Activated CD8-positive, alpha-beta memory T cell treated with anti-CD3 and anti-CD28 coated beads for 1 hour (primary cell): ENCODE data around the gene NT5DC2.
A peak's percentile ranks its signal among the peaks of the same experiment; 100 is the strongest.
"Not testable (repeated sequence)": the region's sequence is repeated elsewhere in the genome, so short reads cannot be mapped to it uniquely, and the experiment has no call there.

Experiments used
- DNase-seq, 2 donors: peaks; one replicate each; pipeline ENCODE4 v3.0.0-alpha.2; 2020; ENCODE audit warnings: low read depth in 1 of 2; ENCODE audit errors: extremely low read depth in 1 of 2

NT5DC2 gene

GRCh38 chr3:52537726-52538421, 4.2 kb upstream of the NT5DC2 start:
- no peak for DNase-seq

DNA sequence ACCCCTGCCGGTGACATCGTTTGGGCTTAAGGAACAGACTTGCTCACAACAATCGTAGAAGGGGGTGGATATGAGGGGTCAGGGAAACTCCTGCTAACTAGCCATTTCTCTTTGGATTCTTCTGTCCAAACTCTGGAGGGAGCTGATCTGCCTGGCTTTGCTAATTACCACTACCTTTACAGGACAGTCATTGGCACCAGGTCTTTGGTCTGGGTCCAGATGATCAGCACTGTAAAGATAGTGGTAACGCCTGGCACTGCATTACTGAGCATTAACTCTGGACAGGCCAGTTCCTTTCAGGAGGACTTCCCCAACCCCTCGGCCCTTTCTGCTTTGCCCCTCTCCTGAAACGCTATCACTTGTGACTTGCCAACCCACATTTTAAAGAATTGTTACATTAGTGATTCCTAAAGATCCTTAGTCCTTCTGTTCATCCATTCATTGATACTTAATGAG, 3.5 kb upstream of the NT5DC2 start:
- DNase-seq, result no peak

GRCh38 chr3:52536369-52537164, 2.9 kb upstream of the NT5DC2 start, which contains the start of gene UQCC5:
UQCC5 (plus strand) TSS chr3:52536605; CDS start chr3:52536756, 151 bp downstream.
- DNase-seq, result peak; percentile 89 to 91

DNA sequence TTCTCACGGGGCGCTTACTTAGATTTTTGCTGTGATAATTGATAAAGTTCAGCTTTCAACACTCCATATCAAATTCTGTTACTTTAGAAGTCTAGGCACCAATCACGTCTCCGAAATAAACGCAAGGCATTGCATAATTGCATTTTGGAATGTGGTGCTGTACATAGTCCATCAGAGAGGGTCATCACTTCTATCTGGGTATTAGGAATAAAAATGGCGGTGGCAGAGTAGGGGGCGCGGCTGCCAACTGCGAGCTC, 2.4 kb upstream of the NT5DC2 start:
- no peak for DNase-seq

GRCh38 chr3:52535411-52536111, 1.9 kb upstream of the NT5DC2 start:
- no peak for DNase-seq

- no peak for DNase-seq
Measured at GRCh38 chr3:52534281-52535183, 875 bp upstream of the NT5DC2 start.

DNA sequence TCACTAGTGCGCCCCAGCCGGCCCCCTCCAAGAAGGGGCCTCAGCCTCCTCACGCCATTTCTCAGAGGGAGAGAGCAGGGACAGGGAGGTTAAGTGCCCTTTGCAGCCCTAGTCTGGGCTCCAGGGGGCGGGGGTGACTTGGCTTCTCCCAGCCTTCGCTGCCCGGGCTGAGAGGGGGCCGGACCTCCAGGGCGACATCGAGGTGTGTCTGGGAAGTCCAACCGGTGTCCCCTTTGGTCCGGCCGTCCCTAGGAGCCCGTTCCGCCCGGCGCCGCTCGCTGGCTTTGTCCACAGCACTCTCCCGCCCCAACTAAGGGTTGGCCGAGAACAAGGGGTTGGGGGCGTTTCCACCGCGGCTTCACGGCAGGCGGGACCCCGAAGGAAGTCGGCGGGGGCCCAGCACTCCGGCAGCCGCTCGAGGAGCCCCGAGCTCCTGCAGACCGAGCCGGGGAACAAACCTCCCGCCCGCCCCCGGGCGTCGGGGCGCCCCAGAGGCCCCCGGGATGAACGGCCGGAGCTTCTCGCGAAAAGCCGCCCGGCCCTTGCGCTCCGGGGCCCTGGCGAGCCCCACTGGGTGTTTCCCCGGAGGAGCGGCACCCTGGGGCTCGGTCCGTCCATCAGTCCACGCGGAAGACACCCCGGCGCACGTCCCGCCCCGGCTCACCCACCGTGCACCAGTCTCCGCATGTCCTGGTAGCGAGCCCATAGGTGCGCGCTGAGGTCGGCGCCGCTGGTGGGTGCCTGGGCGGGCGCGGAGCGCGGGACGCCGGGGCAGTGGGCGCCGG, 627 bp downstream of the NT5DC2 start:
- DNase-seq, result no peak

DNA sequence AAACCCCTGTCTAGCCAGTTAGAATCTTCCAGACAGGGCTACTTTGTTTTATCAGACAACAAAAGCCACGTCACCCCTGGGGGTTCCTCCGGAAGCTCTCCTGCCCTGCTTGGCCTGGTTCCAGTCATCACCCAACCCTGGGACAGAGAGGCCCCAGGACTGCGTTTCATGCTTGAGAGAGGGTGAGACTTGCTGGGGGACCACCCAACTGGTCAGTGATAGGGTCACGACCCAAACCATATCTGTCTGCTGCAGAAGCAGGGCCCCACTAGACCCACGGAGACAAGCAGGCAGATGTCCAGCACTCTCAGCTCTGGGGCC, 1.2 kb downstream of the NT5DC2 start:
- DNase-seq, result no peak

GRCh38 chr3:52531860-52532516, 1.7 kb downstream of the NT5DC2 start:
- no peak for DNase-seq

GRCh38 chr3:52530918-52531826, 2.5 kb downstream of the NT5DC2 start:
- no peak for DNase-seq

DNA sequence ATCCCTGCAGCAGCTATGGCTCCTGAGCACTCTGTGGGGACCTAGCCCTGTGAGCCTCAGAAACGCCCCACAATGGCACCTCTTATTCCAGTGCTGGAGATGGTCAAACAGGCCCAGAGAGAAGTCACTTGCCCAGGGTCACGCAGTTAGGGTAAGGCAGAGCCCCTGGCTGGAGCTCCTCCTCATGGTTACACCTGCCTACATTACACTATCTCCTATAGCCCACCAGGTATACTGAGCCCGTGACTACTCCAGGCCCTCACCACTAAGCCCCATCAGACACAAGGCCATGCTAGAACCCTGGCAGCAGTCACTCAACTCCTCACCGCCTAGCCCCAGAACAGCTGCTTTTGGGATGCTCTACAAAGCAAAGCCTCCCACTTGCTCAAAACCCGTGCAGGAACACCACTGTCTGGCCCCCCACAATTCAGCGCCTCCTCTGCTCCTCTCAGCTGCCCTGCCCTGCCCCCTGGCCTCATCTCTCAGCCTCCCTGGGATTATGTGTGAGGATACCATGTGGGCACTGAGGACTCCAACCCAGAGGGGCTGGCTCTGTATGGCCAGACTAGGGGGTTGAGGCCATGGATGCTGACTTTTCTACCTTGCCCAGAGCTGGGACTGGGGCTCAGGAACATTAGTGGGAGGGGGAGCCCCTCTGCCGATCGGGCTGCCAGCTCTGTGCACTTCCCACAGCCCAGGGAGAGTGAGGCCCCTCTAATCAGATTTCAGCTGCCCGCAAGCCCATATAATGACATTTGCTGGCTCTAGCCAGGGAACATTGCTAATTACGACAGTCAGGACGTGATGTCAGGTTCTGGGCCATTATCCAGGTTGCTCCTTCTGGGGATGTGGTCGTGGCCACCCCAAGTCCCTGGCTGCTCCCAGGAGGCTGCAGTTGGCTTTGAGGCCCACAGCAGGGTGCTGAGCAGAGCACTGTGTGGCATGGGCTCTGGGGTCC, 4.0 kb downstream of the NT5DC2 start:
- DNase-seq, result no peak

DNA sequence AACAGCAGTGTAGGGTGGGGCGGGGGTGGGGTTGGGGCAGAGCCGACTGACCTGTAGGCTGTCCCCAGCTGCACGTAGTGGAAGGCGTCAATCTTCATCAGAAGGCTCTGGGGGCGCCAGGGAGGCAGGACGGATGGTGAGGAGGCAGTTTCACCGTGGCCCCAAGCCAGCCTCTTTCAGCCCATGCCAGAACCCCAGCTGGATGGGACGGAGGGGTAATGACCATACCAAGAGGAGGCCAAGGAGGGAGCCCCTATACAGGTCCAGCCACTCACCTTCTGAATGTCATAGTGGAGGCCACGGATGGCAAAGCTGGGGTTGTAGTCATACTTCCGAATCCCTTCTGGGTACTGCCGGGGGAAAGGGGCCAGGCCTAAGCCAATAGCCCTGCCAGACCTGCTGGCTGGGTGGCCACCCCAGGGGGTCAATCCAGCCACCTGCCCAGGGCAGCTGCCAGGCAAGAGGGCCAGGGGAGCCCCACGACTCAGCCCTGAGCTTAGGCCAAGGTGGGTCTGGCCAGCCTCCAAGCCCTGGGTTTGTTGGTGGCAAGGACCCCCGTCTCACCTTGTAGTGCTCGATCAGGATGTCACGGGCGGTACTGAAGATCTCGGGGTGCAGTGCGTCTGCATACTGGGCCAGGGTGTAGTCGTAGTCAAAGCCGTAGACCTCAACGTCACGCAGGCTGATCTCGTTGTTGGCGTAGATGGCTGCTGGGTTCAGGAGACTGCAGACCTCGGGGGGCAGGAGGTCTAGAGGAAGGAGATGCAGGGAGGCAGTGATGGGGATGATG, 4.9 kb downstream of the NT5DC2 start:
- DNase-seq, result no peak

DNA sequence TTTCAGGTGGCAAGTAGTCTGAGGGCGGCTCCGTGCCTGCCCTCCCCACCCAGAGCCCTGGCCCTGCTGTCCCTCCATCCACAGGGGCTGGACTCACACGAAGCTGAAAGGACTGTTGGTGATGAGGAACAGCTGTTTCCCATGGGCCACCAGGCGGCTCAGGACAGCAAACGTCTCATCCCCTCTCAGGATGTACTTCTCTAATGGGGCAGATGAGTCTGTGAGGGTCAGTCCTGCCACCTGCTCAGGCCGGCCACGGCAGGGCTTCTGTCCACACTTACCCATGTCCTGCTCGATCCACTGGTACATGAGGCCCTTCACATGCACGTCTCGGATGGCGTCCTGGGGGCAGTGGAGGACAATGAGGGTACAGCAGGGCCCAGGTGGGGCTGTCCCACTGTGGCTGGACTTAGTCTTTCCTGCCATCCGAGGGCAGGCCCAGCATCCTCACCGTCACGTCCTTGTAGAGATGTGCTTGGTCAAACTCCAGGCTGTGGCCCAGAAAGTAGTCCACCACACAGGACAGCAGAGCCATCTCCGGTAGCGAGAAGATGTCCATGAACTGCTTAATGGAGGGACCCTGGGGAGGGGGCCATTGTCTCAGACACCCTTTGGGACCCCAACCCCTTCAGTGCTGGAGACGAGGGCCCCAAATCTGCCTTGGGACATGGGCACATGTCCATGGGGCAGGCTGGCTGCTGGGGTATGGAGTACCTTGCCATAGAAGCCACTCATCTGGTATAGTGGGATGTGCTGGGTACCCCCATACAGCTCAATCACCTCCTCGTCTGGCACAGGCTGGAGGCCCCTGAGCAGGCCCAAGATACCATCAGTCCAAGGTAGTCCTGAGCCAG, 5.7 kb downstream of the NT5DC2 start:
- DNase-seq, result no peak

- DNase-seq, result no peak
Measured at GRCh38 chr3:52527039-52527731, 6.5 kb downstream of the NT5DC2 start.

DNA sequence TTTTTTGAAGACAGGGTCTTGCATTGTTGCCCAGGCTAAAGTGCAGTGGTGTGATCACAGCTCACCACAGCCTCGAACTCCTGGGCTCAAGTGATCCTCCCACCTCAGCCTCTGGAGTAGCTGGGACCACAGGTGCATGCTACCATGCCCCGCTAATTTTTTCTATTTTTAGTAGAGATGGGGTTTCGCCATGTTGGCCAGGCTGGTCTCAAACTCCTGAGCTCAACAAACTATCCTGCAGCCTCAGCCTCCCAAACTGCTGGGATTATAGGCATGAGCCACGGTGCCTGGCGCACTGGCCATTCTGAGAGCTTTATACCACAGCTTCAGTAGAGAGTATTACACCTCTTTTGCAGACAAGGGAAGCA, 7.0 kb downstream of the NT5DC2 start:
- DNase-seq, result not testable (repeated sequence)
